ENCODE results near the gene VWA1. TPM values are rescaled to one million over a fixed set of nuclear protein-coding genes. Genes with fewer than 3 reads are reported as not detected.

VWA1 gene
- total and polyA plus RNA-seq, 2 experiments from 2014 or later: 7.2 to 31.5 TPM

GRCh38 chr1:1403653-1404052 is 31.8 kb upstream of the VWA1 start:
- Histone ChIP-seq H3F3A (replicated peaks; ENCODE audit: low read depth) (peaks cover 70% of the 10 kb centered on the region), H3K79me2 (replicated peaks; ENCODE audit: insufficient read depth) (peaks cover 55% of the 10 kb centered on the region), H3K27me3 (ENCODE audit: insufficient read depth) (no peaks in the 10 kb centered on the region), H4K20me1 (replicated peaks; ENCODE audit: insufficient read depth) (peaks cover 22% of the 10 kb centered on the region), H3K36me3 (ENCODE audit: insufficient read depth) (peaks cover 42% of the 10 kb centered on the region), H3K4me1 (ENCODE audit: insufficient read depth) (peaks cover 23% of the 10 kb centered on the region), H3K4me2 (no peak overlapping the region), H3K4me3 (no peak overlapping the region), H3K9me2 (ENCODE audit: insufficient read depth) (no peaks in the 10 kb centered on the region), H3K27ac (ENCODE audit: low read depth) (no peak overlapping the region), H2AFZ (no peak overlapping the region)
- Mint-ChIP-seq H3K36me3 (ENCODE audit: low read depth) (peaks cover 81% of the 10 kb centered on the region), H3K9me3 (no peaks in the 10 kb centered on the region; the same call in 2 of the 3 replicates), H3K27me3 (ENCODE audit: insufficient read depth, low read depth, poor library complexity) (peaks cover 34% of the 10 kb centered on the region), H3K27ac (peak overlapping the region; percentile 49; the same call in 1 of the 2 replicates), H3K4me3 (peak overlapping the region; percentile 15; the same call in 1 of the 3 replicates), H3K4me1 (peaks cover 37% of the 10 kb centered on the region)
- TF ChIP-seq ZNF114 (CRISPR knock-in tag; IDR thresholded peaks at IDR 0.05) (no peak), STAT1 (IDR thresholded peaks at IDR 0.05; ENCODE audit: unreplicated experiment) (no peak), ZNF462 (CRISPR knock-in tag; IDR thresholded peaks at IDR 0.05) (no peak), EZH2phosphoT487 (IDR thresholded peaks at IDR 0.05; ENCODE audit: unreplicated experiment) (no peak), EZH2 (IDR thresholded peaks at IDR 0.05; ENCODE audit: low read depth, unreplicated experiment) (no peak), JUNB (IDR thresholded peaks at IDR 0.05; ENCODE audit: unreplicated experiment) (no peak), CTCF (conservative IDR thresholded peaks at IDR 0.05; ENCODE audit: low read depth in 2 of 2) (no peak), ETS1 (IDR thresholded peaks at IDR 0.05) (no peak), ZNF331 (CRISPR knock-in tag; IDR thresholded peaks at IDR 0.05; ENCODE audit: low read depth) (no peak), NANOG (IDR thresholded peaks at IDR 0.05; ENCODE audit: borderline replicate concordance) (no peak), POLR2AphosphoS5 (IDR thresholded peaks at IDR 0.05; ENCODE audit: low read depth) (no peak), REST (IDR thresholded peaks at IDR 0.05; ENCODE audit: unreplicated experiment) (no peak), CREB1 (CRISPR knock-in tag; IDR thresholded peaks at IDR 0.05; ENCODE audit: low read depth) (no peak)
- DNase-seq (ENCODE audit: low spot score) (no peak), ATAC-seq (no peak)
